GM10266 (cell line): ENCODE results near the gene COBLL1.

Experiments used
- DNase-seq: peaks from one replicate; pipeline ENCODE4 v3.0.0; 2012; ENCODE audit errors: extremely low spot score
- TF ChIP-seq, protein P1 (sequence below): IDR thresholded peaks from 2 replicates; pipeline ENCODE4 v1.5.1; 2012; ENCODE audit warnings: mild to moderate bottlenecking, low read depth; ENCODE audit not compliant: control insufficient read depth, insufficient read depth; ENCODE audit errors: missing control alignments

The COBLL1 gene

DNA sequence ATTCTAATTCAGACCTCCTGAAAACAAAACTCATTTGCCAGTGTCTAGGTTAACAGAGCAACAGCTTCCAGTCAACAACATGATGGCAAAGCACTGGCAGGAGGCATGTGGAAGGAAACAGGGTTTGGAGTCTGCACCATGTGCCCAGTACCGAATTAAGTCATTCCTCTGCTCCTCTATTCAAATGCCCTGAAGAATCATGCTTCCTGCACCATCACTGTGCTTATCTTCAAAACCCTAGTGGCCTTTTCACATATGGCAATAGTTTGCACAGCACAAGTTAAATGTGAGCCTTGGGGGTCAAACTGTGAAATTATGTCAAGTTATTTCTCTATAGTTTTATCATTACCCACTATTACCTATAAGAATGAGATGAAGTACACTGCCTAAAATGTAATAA, 145.0 kb downstream of the COBLL1 start:
- no peak for DNase-seq

DNA sequence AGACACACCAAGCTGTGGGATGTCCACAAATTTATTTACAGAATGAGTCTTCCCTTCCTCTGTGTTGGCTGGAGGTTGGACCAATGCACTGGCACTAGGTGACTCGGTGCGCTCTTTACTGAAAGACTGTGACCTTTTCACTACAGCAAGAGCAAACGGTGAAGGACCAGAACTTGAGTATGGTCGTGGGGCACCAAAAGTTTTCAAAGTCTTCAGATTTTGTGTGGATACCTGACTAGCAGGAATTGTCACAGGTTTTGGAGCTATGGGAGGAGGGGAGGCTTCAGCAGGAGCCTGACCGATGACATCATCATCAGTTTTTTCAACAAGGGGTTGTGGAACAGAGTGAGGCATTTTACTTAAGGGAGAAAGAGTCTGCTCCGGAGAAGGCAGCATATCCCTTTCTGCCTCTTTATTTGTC, 147.3 kb downstream of the COBLL1 start:
- DNase-seq: no peak
- TF ChIP-seq, protein P1, sequence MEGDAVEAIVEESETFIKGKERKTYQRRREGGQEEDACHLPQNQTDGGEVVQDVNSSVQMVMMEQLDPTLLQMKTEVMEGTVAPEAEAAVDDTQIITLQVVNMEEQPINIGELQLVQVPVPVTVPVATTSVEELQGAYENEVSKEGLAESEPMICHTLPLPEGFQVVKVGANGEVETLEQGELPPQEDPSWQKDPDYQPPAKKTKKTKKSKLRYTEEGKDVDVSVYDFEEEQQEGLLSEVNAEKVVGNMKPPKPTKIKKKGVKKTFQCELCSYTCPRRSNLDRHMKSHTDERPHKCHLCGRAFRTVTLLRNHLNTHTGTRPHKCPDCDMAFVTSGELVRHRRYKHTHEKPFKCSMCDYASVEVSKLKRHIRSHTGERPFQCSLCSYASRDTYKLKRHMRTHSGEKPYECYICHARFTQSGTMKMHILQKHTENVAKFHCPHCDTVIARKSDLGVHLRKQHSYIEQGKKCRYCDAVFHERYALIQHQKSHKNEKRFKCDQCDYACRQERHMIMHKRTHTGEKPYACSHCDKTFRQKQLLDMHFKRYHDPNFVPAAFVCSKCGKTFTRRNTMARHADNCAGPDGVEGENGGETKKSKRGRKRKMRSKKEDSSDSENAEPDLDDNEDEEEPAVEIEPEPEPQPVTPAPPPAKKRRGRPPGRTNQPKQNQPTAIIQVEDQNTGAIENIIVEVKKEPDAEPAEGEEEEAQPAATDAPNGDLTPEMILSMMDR: no peak

More for the DNA sequence above, 145.0 kb downstream of the COBLL1 start:
- TF ChIP-seq, protein P1: no peak

DNA sequence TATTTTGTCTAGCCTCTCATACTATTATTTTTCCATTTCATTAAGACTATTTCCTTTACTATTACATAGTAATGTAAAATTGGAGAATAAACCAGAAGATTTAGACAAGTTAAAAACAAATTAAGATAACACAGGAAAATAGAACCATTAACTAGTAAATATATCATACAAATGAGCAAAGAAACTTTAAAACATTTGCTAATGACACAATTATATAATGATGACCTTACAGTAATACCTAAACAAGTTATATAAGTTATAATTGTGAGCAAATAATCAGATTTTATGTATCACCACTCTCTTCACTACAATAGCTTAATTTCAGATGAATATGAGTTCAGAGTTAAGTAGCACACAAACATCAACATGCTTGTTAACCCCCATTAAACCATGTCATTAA, 147.8 kb downstream of the COBLL1 start:
- TF ChIP-seq, protein P1: no peak
- DNase-seq: no peak

DNA sequence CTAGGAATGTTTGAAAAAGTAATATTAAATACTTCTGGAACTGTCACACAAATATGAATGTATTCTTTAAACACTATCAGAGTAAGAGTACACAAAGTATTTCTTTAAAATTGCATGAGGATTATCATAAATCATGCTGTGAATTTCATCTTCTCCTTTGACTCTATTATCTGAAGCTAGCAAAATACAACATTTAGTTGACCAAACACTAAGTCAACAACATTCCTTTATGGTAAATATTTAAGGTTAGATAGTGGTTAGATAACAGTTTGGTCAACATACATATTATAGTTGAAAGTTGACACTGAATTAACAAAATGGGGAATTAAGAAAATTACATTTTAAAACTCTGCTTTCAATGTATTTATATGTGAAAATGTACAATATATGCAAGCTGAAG, 148.2 kb downstream of the COBLL1 start:
- TF ChIP-seq, protein P1: no peak
- no peak for DNase-seq

DNA sequence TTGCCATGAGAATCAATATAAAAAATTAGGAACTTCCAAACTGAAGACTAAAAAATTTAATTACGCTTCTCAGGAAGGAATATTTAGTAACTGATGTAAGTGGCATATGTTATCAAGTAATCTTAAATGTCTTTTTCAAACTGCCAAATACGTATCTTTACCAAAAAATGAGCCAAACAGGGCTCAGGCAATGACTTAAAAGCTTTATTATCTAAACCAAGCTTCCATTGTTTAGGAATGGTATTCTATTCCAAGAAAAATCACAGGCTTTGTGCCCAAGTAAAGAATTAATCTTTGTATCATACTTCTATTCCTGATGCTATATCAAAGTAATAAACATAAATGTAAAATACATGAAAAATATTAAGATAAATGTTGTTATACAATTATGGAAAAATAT, 148.7 kb downstream of the COBLL1 start:
- DNase-seq: no peak
- TF ChIP-seq, protein P1: no peak

DNA sequence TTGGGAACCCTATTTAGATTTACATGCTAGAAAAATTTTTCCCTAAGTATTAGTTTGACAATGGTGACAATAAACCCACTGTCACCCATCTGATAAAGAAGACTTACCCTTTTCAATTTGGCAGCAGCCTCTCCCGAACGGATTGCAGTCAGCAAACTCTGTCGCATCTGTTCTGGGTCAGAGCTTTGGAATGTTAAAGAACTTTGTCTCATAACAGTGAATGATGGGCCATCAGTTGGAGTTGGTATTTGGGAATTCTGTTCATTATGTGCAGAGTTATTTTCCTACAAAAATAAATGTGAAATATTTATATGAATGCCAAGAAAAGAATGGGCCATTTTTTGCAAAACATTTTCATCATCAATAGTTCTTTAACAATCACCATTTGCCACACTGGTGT, 149.5 kb downstream of the COBLL1 start:
- TF ChIP-seq, protein P1: no peak

DNA sequence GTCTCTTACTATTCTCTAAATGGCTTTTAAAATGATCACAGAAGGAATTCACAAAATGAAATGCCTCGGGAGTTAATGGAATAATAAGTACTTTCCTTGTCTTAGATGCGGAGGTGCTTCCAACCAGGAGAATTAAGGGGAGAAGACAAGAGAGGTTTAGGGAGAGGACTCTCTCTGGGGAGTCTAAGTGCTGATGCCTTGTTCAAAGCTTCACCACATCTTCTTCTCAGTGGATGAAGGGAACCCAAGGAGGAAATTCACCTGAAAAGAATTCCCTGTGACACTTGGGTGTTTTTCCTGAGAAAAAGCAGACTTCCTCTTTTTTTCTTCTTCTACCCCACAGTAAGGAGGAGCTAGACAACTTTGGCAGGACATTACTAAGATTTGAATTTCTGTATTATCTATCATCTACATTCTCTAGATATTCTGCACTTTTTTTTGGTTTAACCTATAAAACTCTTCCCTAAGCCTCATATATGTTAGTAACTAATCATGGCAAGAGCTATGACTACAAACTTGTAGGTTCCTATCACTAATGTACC, 150.2 kb downstream of the COBLL1 start:
- no peak for DNase-seq
- TF ChIP-seq, protein P1: no peak

More for the DNA sequence above, 149.5 kb downstream of the COBLL1 start:
- no peak for DNase-seq
